Transverse colon (tissue), 4 donors: ENCODE results near the gene FSCN2.

Experiments used
- POLR2A ChIP-seq: fragments of 450-650 bp; IDR thresholded peaks from one replicate; pipeline ENCODE4 v1.6.1; 2016; ENCODE audit warnings: antibody characterized with exemption, mild to moderate bottlenecking, moderate library complexity
- POLR2AphosphoS5 ChIP-seq, 3 donors: sonication (generic); formaldehyde crosslinking; IDR thresholded peaks; one replicate each; pipeline ENCODE4 v1.6.1; 2016; ENCODE audit warnings: antibody characterized with exemption in 3 of 3
- TF ChIP-seq, protein P1 (sequence below), 5 experiments: fragments of 200-600 bp in 3 of 5; fragments of 450-650 bp in 2 of 5; sonication (generic) in 3 of 5; IDR thresholded peaks; 1 replicate in 2 of 5; 2 replicates in 3 of 5; pipeline ENCODE4 v1.5.1; 2016 to 2017; ENCODE audit warnings: antibody characterized with exemption in 5 of 5, inconsistent platforms in 3 of 5, mild to moderate bottlenecking in 2 of 5, moderate library complexity in 1 of 5

DNA sequence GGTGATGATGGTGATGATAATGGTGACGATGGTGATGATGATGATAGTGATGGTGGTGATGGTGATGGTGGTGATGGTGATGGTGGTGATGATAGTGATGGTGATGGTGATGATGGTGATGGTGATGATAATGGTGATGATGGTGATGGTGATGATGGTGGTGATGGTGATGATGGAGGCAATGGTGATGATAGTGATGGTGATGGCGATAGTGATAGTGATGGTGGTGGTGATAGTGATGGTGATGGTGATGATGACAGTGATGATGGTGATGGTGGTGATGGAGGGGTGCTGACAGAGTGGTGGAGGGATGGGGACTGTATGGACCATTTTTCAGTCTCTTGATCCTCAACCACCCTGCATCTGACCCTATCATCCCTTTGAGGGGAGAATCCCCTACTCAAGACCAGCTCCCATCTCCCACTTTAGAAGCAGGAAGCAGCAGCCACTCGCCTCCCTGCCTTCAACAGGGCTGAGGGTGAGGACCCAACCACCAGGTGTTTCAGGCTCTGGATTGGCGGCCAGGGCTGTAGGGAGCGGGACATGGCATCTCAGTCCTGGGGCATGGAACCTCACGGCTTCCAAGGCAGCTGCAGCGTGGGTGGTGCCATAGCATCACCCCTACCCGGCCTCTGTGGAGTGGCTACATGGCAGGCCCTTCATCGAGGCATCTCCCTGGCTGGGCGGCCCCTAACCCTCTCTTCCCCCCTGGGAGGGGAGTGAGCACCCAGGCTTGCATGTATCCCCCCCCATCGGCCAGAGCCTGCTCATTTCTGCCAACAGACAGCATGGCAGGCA lies 4.5 kb downstream of the FSCN2 start:
- TF ChIP-seq, protein P1, sequence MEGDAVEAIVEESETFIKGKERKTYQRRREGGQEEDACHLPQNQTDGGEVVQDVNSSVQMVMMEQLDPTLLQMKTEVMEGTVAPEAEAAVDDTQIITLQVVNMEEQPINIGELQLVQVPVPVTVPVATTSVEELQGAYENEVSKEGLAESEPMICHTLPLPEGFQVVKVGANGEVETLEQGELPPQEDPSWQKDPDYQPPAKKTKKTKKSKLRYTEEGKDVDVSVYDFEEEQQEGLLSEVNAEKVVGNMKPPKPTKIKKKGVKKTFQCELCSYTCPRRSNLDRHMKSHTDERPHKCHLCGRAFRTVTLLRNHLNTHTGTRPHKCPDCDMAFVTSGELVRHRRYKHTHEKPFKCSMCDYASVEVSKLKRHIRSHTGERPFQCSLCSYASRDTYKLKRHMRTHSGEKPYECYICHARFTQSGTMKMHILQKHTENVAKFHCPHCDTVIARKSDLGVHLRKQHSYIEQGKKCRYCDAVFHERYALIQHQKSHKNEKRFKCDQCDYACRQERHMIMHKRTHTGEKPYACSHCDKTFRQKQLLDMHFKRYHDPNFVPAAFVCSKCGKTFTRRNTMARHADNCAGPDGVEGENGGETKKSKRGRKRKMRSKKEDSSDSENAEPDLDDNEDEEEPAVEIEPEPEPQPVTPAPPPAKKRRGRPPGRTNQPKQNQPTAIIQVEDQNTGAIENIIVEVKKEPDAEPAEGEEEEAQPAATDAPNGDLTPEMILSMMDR (IDR thresholded peaks at IDR 0.05): no peak
- no peak for TF ChIP-seq POLR2AphosphoS5 (IDR thresholded peaks at IDR 0.05)
- no peak for TF ChIP-seq POLR2A
